ENCODE measurements around the gene BTBD10.

GRCh38 chr11:13362596-13363109, 100.4 kb downstream of the BTBD10 start:
- TF ChIP-seq, protein P1, sequence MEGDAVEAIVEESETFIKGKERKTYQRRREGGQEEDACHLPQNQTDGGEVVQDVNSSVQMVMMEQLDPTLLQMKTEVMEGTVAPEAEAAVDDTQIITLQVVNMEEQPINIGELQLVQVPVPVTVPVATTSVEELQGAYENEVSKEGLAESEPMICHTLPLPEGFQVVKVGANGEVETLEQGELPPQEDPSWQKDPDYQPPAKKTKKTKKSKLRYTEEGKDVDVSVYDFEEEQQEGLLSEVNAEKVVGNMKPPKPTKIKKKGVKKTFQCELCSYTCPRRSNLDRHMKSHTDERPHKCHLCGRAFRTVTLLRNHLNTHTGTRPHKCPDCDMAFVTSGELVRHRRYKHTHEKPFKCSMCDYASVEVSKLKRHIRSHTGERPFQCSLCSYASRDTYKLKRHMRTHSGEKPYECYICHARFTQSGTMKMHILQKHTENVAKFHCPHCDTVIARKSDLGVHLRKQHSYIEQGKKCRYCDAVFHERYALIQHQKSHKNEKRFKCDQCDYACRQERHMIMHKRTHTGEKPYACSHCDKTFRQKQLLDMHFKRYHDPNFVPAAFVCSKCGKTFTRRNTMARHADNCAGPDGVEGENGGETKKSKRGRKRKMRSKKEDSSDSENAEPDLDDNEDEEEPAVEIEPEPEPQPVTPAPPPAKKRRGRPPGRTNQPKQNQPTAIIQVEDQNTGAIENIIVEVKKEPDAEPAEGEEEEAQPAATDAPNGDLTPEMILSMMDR (IDR thresholded peaks at IDR 0.05; ENCODE audit: low read length) = no peak
- no peak for TF ChIP-seq EZH2 (optimal IDR thresholded peaks at IDR 0.05; ENCODE audit: low read depth, low read length)
- no peak for TF ChIP-seq EZH2phosphoT487 (IDR thresholded peaks at IDR 0.05; ENCODE audit: low read length)
